Mesothelial cell of epicardium (in vitro differentiated cells): ENCODE results near the gene ADGRD1. TPM values are rescaled to one million over a fixed set of nuclear protein-coding genes. Genes with fewer than 3 reads are reported as not detected.

Experiments
- DNase-seq, 2 experiments: peaks; one replicate each; pipeline ENCODE4 v3.0.0; 2021; ENCODE audit warnings: low spot score in 2 of 2; ENCODE audit not compliant: unreplicated experiment in 2 of 2
- H3K27ac Mint-ChIP-seq: 2 replicates; pipeline ENCODE4 v1.8.0; 2021; ENCODE audit warnings: mixed read lengths
- H3K27me3 Mint-ChIP-seq: 2 replicates; pipeline ENCODE4 v1.8.0; 2021; ENCODE audit warnings: low read depth, mixed read lengths
- H3K36me3 Mint-ChIP-seq: 2 replicates; pipeline ENCODE4 v1.8.0; 2021; ENCODE audit warnings: mixed read lengths
- H3K4me1 Mint-ChIP-seq: 2 replicates; pipeline ENCODE4 v1.8.0; 2021; ENCODE audit warnings: mixed read lengths
- H3K4me3 Mint-ChIP-seq: 2 replicates; pipeline ENCODE4 v1.8.0; 2021; ENCODE audit warnings: mild to moderate bottlenecking, moderate library complexity, mixed read lengths
- H3K9me3 Mint-ChIP-seq: 2 replicates; pipeline ENCODE4 v1.8.0; 2021; ENCODE audit warnings: mixed read lengths
- total RNA-seq: library from RNA; stranded (reverse); gene quantifications from 3 replicates; pipeline ENCODE4 v1.2.1, GENCODE V29; 2021
- TF ChIP-seq, protein P1 (sequence below): fragments of 200-600 bp; sonication (generic); IDR thresholded peaks from one replicate; pipeline ENCODE4 v1.5.0; 2021; ENCODE audit warnings: antibody characterized with exemption; ENCODE audit not compliant: unreplicated experiment

ADGRD1 gene
- total RNA-seq, 1 donor from 2014 or later, result 7.2 TPM

DNA sequence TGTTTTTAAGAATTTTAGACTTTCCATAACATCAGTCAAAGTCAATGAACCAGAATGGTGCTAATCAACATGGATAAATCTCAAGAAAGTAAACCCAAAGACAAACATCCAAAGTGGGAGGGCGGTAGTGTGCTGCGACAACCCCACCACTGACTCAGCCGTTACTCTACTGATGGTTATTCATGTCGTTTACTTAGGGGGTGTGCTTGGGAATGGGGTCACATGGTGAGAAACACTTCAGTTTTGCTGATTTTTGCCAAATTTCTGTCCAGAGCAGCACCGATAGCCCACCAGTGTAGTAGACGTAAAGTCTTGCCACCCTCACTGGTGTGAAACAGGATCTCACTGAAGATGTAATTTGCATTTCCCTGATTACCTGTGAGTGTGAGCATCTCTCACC, 99.9 kb downstream of the ADGRD1 start:
- no peaks in the 10 kb centered on the region for H3K9me3 Mint-ChIP-seq
- DNase-seq, result no peak
- peaks cover 36% of the 10 kb centered on the region for H3K27me3 Mint-ChIP-seq
- H3K36me3 Mint-ChIP-seq, result no peaks in the 10 kb centered on the region
- no peak overlapping the region for H3K4me3 Mint-ChIP-seq
- H3K4me1 Mint-ChIP-seq, result no peaks in the 10 kb centered on the region
- TF ChIP-seq, protein P1, sequence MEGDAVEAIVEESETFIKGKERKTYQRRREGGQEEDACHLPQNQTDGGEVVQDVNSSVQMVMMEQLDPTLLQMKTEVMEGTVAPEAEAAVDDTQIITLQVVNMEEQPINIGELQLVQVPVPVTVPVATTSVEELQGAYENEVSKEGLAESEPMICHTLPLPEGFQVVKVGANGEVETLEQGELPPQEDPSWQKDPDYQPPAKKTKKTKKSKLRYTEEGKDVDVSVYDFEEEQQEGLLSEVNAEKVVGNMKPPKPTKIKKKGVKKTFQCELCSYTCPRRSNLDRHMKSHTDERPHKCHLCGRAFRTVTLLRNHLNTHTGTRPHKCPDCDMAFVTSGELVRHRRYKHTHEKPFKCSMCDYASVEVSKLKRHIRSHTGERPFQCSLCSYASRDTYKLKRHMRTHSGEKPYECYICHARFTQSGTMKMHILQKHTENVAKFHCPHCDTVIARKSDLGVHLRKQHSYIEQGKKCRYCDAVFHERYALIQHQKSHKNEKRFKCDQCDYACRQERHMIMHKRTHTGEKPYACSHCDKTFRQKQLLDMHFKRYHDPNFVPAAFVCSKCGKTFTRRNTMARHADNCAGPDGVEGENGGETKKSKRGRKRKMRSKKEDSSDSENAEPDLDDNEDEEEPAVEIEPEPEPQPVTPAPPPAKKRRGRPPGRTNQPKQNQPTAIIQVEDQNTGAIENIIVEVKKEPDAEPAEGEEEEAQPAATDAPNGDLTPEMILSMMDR, result no peak
- no peak overlapping the region for H3K27ac Mint-ChIP-seq

DNA sequence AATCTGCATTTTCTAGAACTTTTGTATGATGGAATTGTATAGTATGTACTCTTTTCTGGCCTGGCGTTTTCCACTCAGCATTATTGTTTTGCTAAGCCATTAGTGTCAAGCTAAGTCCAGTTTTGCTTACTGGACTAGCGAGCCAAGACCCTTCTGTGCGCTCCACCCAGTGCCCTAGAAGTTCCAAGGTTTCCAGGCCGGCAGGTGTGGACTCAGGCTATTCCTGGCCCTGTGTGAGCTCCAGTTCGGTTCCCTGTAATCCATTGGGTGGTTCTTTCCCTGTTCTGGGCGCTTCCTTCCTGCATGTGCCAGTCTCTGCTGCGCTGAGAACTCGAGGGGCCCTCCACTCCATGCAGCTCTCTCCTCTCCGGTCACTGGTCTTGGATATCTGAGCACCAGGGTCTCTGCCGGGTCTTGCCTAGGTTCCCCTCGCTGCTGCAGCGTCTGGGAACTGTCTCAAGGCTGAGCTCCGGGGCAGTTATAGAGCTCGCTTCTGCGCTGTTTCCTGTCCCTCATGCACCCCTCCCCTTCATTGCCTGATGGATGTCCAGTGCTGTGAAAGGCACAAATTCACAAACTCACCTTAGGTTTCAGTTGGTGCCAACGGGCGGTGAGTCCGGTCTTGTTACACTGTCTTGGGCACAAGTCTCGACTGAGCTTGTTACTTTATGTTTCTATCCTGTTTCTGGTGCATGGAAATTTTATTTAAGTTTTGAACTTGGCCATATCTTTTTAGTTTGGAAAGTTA, 100.8 kb downstream of the ADGRD1 start:
- Mint-ChIP-seq H3K4me3 (no peak overlapping the region), H3K4me1 (no peaks in the 10 kb centered on the region), H3K9me3 (no peaks in the 10 kb centered on the region), H3K36me3 (no peaks in the 10 kb centered on the region), H3K27ac (no peak overlapping the region), H3K27me3 (peaks cover 38% of the 10 kb centered on the region)
- DNase-seq, result peak in 1 of 2 experiments; percentile 5
- TF ChIP-seq, protein P1, result no peak

DNA sequence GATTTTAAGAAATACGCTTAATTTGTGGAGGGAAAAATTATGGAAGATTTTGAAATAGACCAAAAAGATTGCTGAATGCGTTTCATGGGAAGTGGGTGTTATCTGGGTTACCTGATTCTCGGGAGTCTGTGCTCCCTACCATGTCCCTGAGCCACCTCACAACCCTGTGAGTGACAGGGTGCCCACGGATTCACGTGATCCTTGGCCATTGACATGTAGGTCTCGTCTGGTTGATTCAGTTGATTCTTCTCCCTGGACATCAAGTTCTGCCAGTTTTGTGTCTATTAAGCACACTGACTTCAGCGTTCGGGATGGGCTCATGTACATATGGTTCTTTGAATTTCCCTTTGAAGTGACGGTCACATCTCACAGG, 101.4 kb downstream of the ADGRD1 start:
- TF ChIP-seq, protein P1, result no peak
- peak in 1 of 2 experiments; percentile 5 for DNase-seq
- no peak overlapping the region for H3K27ac Mint-ChIP-seq
- H3K4me1 Mint-ChIP-seq, result no peaks in the 10 kb centered on the region
- H3K9me3 Mint-ChIP-seq, result no peaks in the 10 kb centered on the region
- no peaks in the 10 kb centered on the region for H3K36me3 Mint-ChIP-seq
- H3K4me3 Mint-ChIP-seq, result no peak overlapping the region
- H3K27me3 Mint-ChIP-seq, result peaks cover 39% of the 10 kb centered on the region

DNA sequence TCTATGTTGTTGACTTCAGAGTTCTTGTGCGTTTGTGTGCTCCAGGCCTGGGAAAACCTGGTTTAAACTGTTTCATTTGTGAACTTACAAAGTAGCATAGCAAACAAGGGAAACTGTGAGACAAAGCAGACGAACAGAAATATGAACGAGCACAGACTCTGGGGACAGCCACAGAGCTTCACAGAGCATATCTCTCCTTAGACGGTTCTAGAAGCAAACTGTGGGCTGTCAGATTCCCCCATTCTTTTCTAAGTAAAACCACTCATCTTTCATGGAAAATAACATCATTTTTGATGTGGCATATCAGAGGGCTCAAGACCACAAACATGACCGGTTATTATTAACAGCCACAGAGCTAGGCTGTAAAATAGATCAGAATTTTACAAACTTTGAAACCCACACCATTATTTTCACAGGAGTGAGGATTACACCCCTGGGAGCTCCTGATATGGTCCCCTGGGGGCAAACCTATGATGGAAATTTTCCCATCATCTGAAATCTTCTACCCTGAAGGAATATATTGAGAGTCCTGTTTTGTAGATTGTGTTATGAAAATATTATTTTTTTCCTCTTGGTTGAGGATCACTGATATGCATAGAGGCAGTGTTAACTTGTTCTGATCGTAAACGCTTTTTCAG, 102.0 kb downstream of the ADGRD1 start:
- no peaks in the 10 kb centered on the region for H3K9me3 Mint-ChIP-seq
- H3K36me3 Mint-ChIP-seq, result no peaks in the 10 kb centered on the region
- DNase-seq, result no peak
- H3K27me3 Mint-ChIP-seq, result peaks cover 39% of the 10 kb centered on the region
- no peak overlapping the region for H3K27ac Mint-ChIP-seq
- H3K4me1 Mint-ChIP-seq, result no peaks in the 10 kb centered on the region
- H3K4me3 Mint-ChIP-seq, result no peak overlapping the region
- TF ChIP-seq, protein P1, result no peak

DNA sequence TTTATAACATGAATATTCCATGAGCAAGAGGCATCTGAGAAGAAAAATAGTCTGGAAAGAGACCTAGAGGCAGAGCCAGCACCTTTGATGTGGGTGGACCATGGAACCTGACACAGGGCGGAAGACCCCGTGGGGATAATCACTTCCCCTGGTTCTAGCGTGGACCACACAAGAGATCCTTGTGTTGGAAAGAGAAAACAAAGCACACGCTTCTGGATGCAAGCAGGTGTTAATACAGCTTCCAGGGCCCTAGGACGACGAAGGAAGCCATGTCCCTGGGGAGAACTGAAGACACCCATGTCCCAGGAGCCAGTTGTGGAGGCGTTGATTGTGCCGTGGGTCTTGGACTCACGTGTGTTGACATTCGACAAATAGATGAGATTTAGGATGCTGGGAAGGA, 102.9 kb downstream of the ADGRD1 start:
- H3K4me1 Mint-ChIP-seq, result no peaks in the 10 kb centered on the region
- H3K27ac Mint-ChIP-seq, result no peak overlapping the region
- H3K27me3 Mint-ChIP-seq, result peaks cover 44% of the 10 kb centered on the region
- H3K36me3 Mint-ChIP-seq, result no peaks in the 10 kb centered on the region
- no peak overlapping the region for H3K4me3 Mint-ChIP-seq
- TF ChIP-seq, protein P1, result no peak
- DNase-seq, result no peak
- peaks cover 4% of the 10 kb centered on the region for H3K9me3 Mint-ChIP-seq
